Measurements from ENCODE around the gene RAVER1.
"Not testable (repeated sequence)": the region's sequence is repeated elsewhere in the genome, so short reads cannot be mapped to it uniquely, and the experiment has no call there.

The RAVER1 gene

DNA sequence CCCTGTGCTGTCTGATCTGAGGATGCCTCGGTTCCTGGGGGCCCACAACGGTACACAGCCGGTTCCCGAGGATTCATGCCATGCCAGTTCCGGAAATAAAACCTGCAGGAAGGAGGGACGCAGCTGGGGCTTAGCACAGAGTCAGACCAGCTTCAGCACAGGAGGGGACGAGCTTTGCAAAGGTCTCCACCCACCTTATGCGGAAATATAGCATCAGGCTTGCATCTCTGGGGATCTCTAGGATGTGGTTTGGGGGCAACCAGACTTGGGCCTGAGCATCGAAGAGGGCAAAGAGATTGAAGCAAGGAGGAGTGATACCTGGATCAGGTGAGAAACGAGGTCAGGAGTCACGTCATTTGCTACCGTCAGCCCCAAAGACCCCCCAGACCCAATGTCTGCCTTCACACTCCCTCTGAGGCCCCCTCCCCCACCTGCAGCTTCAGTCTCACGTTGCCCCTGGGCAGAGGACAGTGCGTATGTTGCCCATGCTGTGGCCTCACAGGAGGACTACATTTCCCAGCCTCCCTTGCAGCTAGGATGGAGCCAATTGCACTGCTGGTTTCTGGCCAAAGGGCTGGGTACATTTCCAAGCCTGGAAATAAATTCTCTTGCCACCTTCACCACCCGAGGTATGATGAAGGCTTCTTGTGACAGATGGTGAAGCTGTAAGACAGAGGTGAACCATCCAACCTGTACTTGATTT lies 34.9 kb upstream of the RAVER1 start:
- no peak for TF ChIP-seq BACH2 (CRISPR knock-in tag; IDR thresholded peaks at IDR 0.05; ENCODE audit: borderline replicate concordance)
- no peak for TF ChIP-seq ZNF565 (CRISPR knock-in tag; conservative IDR thresholded peaks at IDR 0.05; ENCODE audit: low read depth)
- TF ChIP-seq, protein P1, sequence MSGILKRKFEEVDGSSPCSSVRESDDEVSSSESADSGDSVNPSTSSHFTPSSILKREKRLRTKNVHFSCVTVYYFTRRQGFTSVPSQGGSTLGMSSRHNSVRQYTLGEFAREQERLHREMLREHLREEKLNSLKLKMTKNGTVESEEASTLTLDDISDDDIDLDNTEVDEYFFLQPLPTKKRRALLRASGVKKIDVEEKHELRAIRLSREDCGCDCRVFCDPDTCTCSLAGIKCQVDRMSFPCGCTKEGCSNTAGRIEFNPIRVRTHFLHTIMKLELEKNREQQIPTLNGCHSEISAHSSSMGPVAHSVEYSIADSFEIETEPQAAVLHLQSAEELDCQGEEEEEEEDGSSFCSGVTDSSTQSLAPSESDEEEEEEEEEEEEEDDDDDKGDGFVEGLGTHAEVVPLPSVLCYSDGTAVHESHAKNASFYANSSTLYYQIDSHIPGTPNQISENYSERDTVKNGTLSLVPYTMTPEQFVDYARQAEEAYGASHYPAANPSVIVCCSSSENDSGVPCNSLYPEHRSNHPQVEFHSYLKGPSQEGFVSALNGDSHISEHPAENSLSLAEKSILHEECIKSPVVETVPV (CRISPR knock-in tag; IDR thresholded peaks at IDR 0.05): no peak
- no peak for TF ChIP-seq TOX (CRISPR knock-in tag; IDR thresholded peaks at IDR 0.05; ENCODE audit: borderline replicate concordance)
- TF ChIP-seq ZFP3 (CRISPR knock-in tag; IDR thresholded peaks at IDR 0.05): no peak
- TF ChIP-seq ISL1 (CRISPR knock-in tag; IDR thresholded peaks at IDR 0.05): no peak
- no peak for TF ChIP-seq ARNTL (CRISPR knock-in tag; IDR thresholded peaks at IDR 0.05; ENCODE audit: borderline replicate concordance, low read depth)
- no peak for TF ChIP-seq ZNF8 (CRISPR knock-in tag; IDR thresholded peaks at IDR 0.05)
- TF ChIP-seq, protein P2, sequence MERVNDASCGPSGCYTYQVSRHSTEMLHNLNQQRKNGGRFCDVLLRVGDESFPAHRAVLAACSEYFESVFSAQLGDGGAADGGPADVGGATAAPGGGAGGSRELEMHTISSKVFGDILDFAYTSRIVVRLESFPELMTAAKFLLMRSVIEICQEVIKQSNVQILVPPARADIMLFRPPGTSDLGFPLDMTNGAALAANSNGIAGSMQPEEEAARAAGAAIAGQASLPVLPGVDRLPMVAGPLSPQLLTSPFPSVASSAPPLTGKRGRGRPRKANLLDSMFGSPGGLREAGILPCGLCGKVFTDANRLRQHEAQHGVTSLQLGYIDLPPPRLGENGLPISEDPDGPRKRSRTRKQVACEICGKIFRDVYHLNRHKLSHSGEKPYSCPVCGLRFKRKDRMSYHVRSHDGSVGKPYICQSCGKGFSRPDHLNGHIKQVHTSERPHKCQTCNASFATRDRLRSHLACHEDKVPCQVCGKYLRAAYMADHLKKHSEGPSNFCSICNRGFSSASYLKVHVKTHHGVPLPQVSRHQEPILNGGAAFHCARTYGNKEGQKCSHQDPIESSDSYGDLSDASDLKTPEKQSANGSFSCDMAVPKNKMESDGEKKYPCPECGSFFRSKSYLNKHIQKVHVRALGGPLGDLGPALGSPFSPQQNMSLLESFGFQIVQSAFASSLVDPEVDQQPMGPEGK (CRISPR knock-in tag; IDR thresholded peaks at IDR 0.05; ENCODE audit: borderline replicate concordance): no peak
- no peak for TF ChIP-seq ZNF70 (CRISPR knock-in tag; IDR thresholded peaks at IDR 0.05)
- no peak for TF ChIP-seq SNAI2 (CRISPR knock-in tag; IDR thresholded peaks at IDR 0.05)
- TF ChIP-seq TCF4 (CRISPR knock-in tag; IDR thresholded peaks at IDR 0.05; ENCODE audit: borderline replicate concordance): no peak
- TF ChIP-seq PPARA (CRISPR knock-in tag; IDR thresholded peaks at IDR 0.05; ENCODE audit: borderline replicate concordance): no peak
- TF ChIP-seq, protein P3, sequence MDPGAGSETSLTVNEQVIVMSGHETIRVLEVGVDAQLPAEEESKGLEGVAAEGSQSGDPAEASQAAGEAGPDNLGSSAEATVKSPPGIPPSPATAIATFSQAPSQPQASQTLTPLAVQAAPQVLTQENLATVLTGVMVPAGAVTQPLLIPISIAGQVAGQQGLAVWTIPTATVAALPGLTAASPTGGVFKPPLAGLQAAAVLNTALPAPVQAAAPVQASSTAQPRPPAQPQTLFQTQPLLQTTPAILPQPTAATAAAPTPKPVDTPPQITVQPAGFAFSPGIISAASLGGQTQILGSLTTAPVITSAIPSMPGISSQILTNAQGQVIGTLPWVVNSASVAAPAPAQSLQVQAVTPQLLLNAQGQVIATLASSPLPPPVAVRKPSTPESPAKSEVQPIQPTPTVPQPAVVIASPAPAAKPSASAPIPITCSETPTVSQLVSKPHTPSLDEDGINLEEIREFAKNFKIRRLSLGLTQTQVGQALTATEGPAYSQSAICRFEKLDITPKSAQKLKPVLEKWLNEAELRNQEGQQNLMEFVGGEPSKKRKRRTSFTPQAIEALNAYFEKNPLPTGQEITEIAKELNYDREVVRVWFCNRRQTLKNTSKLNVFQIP (CRISPR knock-in tag; IDR thresholded peaks at IDR 0.05; ENCODE audit: borderline replicate concordance, low read depth): no peak
- TF ChIP-seq ZFP30 (CRISPR knock-in tag; IDR thresholded peaks at IDR 0.05): no peak
- TF ChIP-seq RARB (CRISPR knock-in tag; IDR thresholded peaks at IDR 0.05): no peak
- TF ChIP-seq ZC3H10 (CRISPR knock-in tag; IDR thresholded peaks at IDR 0.05): no peak
- TF ChIP-seq, protein P4, sequence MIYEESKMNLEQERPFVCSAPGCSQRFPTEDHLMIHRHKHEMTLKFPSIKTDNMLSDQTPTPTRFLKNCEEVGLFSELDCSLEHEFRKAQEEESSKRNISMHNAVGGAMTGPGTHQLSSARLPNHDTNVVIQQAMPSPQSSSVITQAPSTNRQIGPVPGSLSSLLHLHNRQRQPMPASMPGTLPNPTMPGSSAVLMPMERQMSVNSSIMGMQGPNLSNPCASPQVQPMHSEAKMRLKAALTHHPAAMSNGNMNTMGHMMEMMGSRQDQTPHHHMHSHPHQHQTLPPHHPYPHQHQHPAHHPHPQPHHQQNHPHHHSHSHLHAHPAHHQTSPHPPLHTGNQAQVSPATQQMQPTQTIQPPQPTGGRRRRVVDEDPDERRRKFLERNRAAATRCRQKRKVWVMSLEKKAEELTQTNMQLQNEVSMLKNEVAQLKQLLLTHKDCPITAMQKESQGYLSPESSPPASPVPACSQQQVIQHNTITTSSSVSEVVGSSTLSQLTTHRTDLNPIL (CRISPR knock-in tag; IDR thresholded peaks at IDR 0.05; ENCODE audit: low read depth): no peak
- TF ChIP-seq OSR1 (CRISPR knock-in tag; IDR thresholded peaks at IDR 0.05): no peak
- TF ChIP-seq, protein P5, sequence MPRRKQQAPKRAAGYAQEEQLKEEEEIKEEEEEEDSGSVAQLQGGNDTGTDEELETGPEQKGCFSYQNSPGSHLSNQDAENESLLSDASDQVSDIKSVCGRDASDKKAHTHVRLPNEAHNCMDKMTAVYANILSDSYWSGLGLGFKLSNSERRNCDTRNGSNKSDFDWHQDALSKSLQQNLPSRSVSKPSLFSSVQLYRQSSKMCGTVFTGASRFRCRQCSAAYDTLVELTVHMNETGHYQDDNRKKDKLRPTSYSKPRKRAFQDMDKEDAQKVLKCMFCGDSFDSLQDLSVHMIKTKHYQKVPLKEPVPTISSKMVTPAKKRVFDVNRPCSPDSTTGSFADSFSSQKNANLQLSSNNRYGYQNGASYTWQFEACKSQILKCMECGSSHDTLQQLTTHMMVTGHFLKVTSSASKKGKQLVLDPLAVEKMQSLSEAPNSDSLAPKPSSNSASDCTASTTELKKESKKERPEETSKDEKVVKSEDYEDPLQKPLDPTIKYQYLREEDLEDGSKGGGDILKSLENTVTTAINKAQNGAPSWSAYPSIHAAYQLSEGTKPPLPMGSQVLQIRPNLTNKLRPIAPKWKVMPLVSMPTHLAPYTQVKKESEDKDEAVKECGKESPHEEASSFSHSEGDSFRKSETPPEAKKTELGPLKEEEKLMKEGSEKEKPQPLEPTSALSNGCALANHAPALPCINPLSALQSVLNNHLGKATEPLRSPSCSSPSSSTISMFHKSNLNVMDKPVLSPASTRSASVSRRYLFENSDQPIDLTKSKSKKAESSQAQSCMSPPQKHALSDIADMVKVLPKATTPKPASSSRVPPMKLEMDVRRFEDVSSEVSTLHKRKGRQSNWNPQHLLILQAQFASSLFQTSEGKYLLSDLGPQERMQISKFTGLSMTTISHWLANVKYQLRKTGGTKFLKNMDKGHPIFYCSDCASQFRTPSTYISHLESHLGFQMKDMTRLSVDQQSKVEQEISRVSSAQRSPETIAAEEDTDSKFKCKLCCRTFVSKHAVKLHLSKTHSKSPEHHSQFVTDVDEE (CRISPR knock-in tag; IDR thresholded peaks at IDR 0.05): no peak
- ATAC-seq: no peak

DNA sequence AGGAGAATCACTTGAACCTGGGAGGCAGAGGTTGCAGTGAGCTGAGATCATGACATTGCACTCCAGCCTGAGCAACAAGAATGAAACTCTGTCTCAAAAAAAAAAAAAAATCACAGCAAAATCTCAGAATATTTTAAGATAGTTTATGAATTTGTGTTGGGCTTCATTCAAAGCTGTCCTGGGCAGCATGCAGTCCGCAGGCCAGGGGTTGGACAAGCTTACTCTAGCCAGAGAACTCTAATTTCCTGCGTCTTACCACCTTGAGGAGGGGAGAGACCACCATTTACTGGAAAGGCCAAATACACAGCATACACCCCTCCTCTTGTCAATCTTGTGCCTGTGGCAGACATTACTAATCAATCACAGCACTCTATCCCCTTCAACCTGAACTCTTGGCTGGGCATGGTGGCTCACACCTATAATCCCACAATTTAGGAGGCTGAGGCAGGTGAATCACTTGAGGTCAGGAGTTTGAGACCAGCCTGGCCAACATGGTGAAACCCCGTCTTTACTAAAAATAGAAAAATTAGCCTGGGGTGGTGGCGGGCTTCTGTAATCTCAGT lies 33.7 kb upstream of the RAVER1 start:
- not testable (repeated sequence) for ATAC-seq

DNA sequence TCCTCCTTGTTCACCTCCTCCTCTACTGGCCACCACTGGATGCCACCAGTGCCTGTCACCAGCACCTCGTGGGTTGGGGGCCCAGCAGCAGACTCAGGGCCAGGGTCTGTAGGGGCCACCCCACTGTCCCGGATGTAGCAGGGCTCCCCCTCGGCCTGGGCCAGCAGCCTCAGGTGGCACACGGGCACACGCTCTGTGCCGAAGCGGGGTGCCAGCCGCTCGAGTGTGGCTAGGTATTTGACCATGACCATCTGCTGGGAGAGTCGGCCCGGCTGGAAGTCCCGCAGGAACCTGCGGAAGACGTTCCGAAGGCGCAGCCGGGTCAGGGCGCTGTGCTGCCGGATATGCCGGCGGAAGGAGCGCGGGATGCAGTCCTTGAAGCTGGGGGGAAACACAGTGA lies 32.2 kb upstream of the RAVER1 start:
- TF ChIP-seq TOX (CRISPR knock-in tag; IDR thresholded peaks at IDR 0.05; ENCODE audit: borderline replicate concordance) (no peak), ZNF70 (CRISPR knock-in tag; IDR thresholded peaks at IDR 0.05) (no peak), ZNF565 (CRISPR knock-in tag; conservative IDR thresholded peaks at IDR 0.05; ENCODE audit: low read depth) (no peak), GLIS3 (CRISPR knock-in tag; IDR thresholded peaks at IDR 0.05) (no peak), ZFP30 (CRISPR knock-in tag; IDR thresholded peaks at IDR 0.05) (no peak), ISL1 (CRISPR knock-in tag; IDR thresholded peaks at IDR 0.05) (no peak), ZNF8 (CRISPR knock-in tag; IDR thresholded peaks at IDR 0.05) (no peak), RARB (CRISPR knock-in tag; IDR thresholded peaks at IDR 0.05) (no peak), ZC3H10 (CRISPR knock-in tag; IDR thresholded peaks at IDR 0.05) (no peak), OSR1 (CRISPR knock-in tag; IDR thresholded peaks at IDR 0.05) (no peak), ESRRG (CRISPR knock-in tag; IDR thresholded peaks at IDR 0.05) (no peak)
- TF ChIP-seq, protein P4 (CRISPR knock-in tag; IDR thresholded peaks at IDR 0.05; ENCODE audit: low read depth): no peak
- TF ChIP-seq, protein P2 (CRISPR knock-in tag; IDR thresholded peaks at IDR 0.05; ENCODE audit: borderline replicate concordance): no peak
- ATAC-seq: no peak
